H1 (cell line): ENCODE results near the gene GNAL. TPM values are rescaled to one million over a fixed set of nuclear protein-coding genes. Genes with fewer than 3 reads are reported as not detected.

Source experiments
- CHD2 ChIP-seq: IDR thresholded peaks from 2 replicates; pipeline ENCODE4 v1.6.1; 2012; ENCODE audit warnings: low read length, improper control_type of control experiment
- EP300 ChIP-seq, 2 experiments: IDR thresholded peaks; 1 replicate in 1 of 2; 2 replicates in 1 of 2; pipeline ENCODE4 v1.6.1; 2011 to 2012; ENCODE audit warnings: low read depth in 2 of 2, low read length in 2 of 2, mild to moderate bottlenecking in 2 of 2, borderline replicate concordance in 1 of 2, inconsistent platforms in 1 of 2, moderate library complexity in 1 of 2
- JUND ChIP-seq: IDR thresholded peaks from 2 replicates; pipeline ENCODE4 v1.6.1; 2011; ENCODE audit warnings: mild to moderate bottlenecking, improper control_type of control experiment, low read length
- MAFK ChIP-seq: IDR thresholded peaks from 2 replicates; pipeline ENCODE4 v1.6.1; 2012; ENCODE audit warnings: low read depth, mild to moderate bottlenecking, improper control_type of control experiment, low read length
- RAD21 ChIP-seq, 2 experiments: IDR thresholded peaks in 1 of 2; conservative IDR thresholded peaks in 1 of 2; 2 replicates each; pipeline ENCODE4 v1.6.1; 2011; ENCODE audit warnings: low read depth in 2 of 2, low read length in 2 of 2, improper control_type of control experiment in 1 of 2, inconsistent platforms in 1 of 2, mild to moderate bottlenecking in 1 of 2, moderate library complexity in 1 of 2
- TAF1 ChIP-seq: IDR thresholded peaks from 2 replicates; pipeline ENCODE4 v1.6.1; 2011; ENCODE audit warnings: mild to moderate bottlenecking, low read depth, low read length
- polyA plus RNA-seq, 7 experiments: library from polyadenylated mRNA; depleted of rRNA in 3 of 7; stranded (reverse) in 5 of 7; unstranded in 2 of 7; fragments of >200 nt in 5 of 7; fragments of 200-250 nt in 2 of 7; gene quantifications; 1 replicate in 5 of 7; 2 replicates in 1 of 7; 4 replicates in 1 of 7; pipeline versions ENCODE4 v1.2.1 to v1.2.3, GENCODE V29; 2011 to 2013; ENCODE audit warnings: missing spikeins in 2 of 7, mixed read lengths in 2 of 7
- total RNA-seq: library from RNA; stranded (reverse); fragmentation: NEBNext Ultra II Directional; extraction: Animal tissue kit (Norgen Biotek cat#: 25700); gene quantifications from 2 replicates; pipeline ENCODE4 v1.2.1, GENCODE V29; 2021

The GNAL gene
- total and polyA plus RNA-seq, 2 of the 8 experiments (the other 6 are each of a cell fraction or from before 2014, with no cell fraction given): 13.2 to 18.3 TPM

DNA sequence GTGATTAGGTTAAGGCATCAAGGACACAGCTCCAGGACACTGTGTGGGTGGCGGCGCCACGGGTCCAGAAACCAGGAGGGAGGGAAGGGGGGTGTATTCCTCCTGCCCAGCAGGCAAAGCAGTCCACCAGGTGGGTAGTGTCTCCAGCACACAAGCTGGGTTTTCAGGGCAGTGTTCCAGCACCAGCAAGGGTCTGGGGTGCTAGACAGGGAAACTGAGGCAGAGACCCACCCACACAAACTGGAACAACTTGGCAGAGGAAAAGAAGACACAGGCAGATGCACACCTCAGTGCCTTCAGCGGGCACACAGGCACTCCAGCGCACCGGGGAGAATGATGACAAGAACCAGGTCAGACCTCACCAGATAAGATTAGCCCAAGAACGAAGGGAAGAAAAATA, 28.4 kb upstream of the GNAL start (continued):
- TF ChIP-seq JUND (no peak), RAD21 (IDR thresholded peaks at IDR 0.05 in 1 of 2, conservative IDR thresholded peaks at IDR 0.05 in 1 of 2; ENCODE audit: low read depth in 2 of 2, low read length in 2 of 2) (no peak), MAFK (no peak), TAF1 (no peak), EP300 (IDR thresholded peaks at IDR 0.05; ENCODE audit: borderline replicate concordance in 1 of 2, low read depth in 2 of 2, low read length in 2 of 2) (no peak), CHD2 (no peak)
